Pancreas (tissue), 10 donors: ENCODE measurements around the gene IQGAP3. TPM values are rescaled to one million over a fixed set of nuclear protein-coding genes. Genes with fewer than 3 reads are reported as not detected.

Experiments used
- ATAC-seq, 4 donors: fragments of 200-7000 bp; cut with Tn5 transposase; one replicate each; pipeline versions ENCODE4 v1.8.0 to v1.9.1; 2020; ENCODE audit warnings: mild to moderate bottlenecking in 4 of 4, moderate library complexity in 4 of 4
- DNase-seq, 6 donors: peaks; one replicate each; pipeline ENCODE4 v3.0.0-alpha.2; 2020
- FAIRE-seq: peaks from 2 replicates; lab custom pipeline; 2012; peaks lifted over from hg19 to GRCh38; lab: Jason Lieb, UNC
- H3K27ac ChIP-seq, 4 donors: fragments of 200-600 bp; sonication (generic); 1 replicate in 3 of 4; 2 replicates in 1 of 4; pipeline versions ENCODE4 v1.5.0 to v1.8.0; 2020
- H3K27me3 ChIP-seq, 4 donors: fragments of 200-600 bp; one replicate each; pipeline ENCODE4 v1.8.0; 2021
- H3K36me3 ChIP-seq, 3 donors: fragments of 200-600 bp; sonication (generic) in 1 of 3; one replicate each; pipeline versions ENCODE4 v1.5.0 to v1.8.0; 2020 to 2021
- H3K4me1 ChIP-seq, 3 donors: fragments of 200-600 bp; one replicate each; pipeline ENCODE4 v1.8.0; 2021
- H3K4me3 ChIP-seq, 4 donors: fragments of 200-600 bp; sonication (generic) in 2 of 4; one replicate each; pipeline versions ENCODE4 v1.5.0 to v1.8.0; 2020 to 2021
- H3K9me3 ChIP-seq, 4 donors: fragments of 200-600 bp; one replicate each; pipeline ENCODE4 v1.8.0; 2021
- CTCF ChIP-seq, 4 donors: fragments of 200-600 bp; sonication (generic) in 3 of 4; IDR thresholded peaks; one replicate each; pipeline versions ENCODE4 v1.5.0 to v1.8.0; 2021; ENCODE audit warnings: antibody characterized with exemption in 4 of 4
- WGBS, 2 donors: extraction: QIAGEN DNeasy Blood & Tissue Kit; methylation state at CpG; one replicate each; pipeline ENCODE4 v1.1.7; 2013; 5-methylcytosine and 5-hydroxymethylcytosine counted together
- intact Hi-C, 3 donors: fragments of 100-400 bp; cut with DNase I; formaldehyde crosslinking; loops; one replicate each; pipeline versions ENCODE4 v1.11.1 to v1.14.2; 2022
- polyA plus RNA-seq, 2 donors: library from polyadenylated mRNA; stranded (reverse); fragments of 200-250 nt; gene quantifications; one replicate each; pipeline ENCODE4 v1.2.3, GENCODE V29; 2013
- total RNA-seq, 6 donors: library from RNA; stranded (reverse); fragmentation: NEBNext Ultra II Directional in 4 of 6; extraction: Animal tissue kit (Norgen Biotek cat#: 25700) in 4 of 6; gene quantifications; one replicate each; pipeline versions ENCODE4 v1.2.1 to v1.2.4, GENCODE V29; 2021 to 2023
- donor health status: healthy with polysubstance abuse.
- donor health status: DM: no; HTN: no; CAD: no; lungs with moderate emphysema.
- donor health status: DM: no; HTN: no; CAD: no.
- donor health status: control.
- donor health status: control.
- donor health status: Bipolar disorder and iron deficiency.
- donor health status: DM: yes; HTN: yes; CAD: no.
- donor health status: DM: no; HTN: no; CAD: no.
- donor health status: DM: no; HTN: no; CAD: no.
- donor health status: DM: yes; HTN: yes; CAD: no.

IQGAP3 gene
- total and polyA plus RNA-seq, 8 donors: 0.02 to 0.90 (median 0.23) TPM; not detected in 1

- ATAC-seq (no peak), FAIRE-seq (no peak), DNase-seq (no peak)
- Histone ChIP-seq H3K4me3 (no peak overlapping the region), H3K9me3 (no peaks in the 10 kb centered on the region), H3K27ac (peak overlapping the region in 2 of 4 donors; percentile 0 to 26), H3K36me3 (no peaks in the 10 kb centered on the region), H3K4me1 (peaks cover 8 to 16% (median 15%) of the 10 kb centered on the region in 3 donors), H3K27me3 (no peaks in the 10 kb centered on the region)
- no peak for TF ChIP-seq CTCF (IDR thresholded peaks at IDR 0.05)
- WGBS, 2 donors: 82 to 89% methylated on average over 2 of the region's 2 CpGs
- intact Hi-C loops: no loop called here
These were observed 63.5 kb downstream of the IQGAP3 start for GRCh38 chr1:156508955-156509234.

GRCh38 chr1:156508205-156508954 is 64.0 kb downstream of the IQGAP3 start:
- ATAC-seq (no peak), FAIRE-seq (no peak), DNase-seq (no peak)
- Histone ChIP-seq H3K9me3 (no peaks in the 10 kb centered on the region), H3K27ac (peak overlapping the region in 2 of 4 donors; percentile 0 to 26), H3K27me3 (no peaks in the 10 kb centered on the region), H3K4me3 (no peak overlapping the region), H3K36me3 (no peaks in the 10 kb centered on the region), H3K4me1 (peaks cover 11 to 21% (median 19%) of the 10 kb centered on the region in 3 donors)
- 64 to 69% methylated on average over 7 of the region's 7 CpGs for WGBS, 2 donors
- no peak for TF ChIP-seq CTCF (IDR thresholded peaks at IDR 0.05)
- intact Hi-C loops: no loop called here

- FAIRE-seq: no peak
- no peaks in the 10 kb centered on the region for H3K9me3 ChIP-seq
- no peak for ATAC-seq
- H3K27ac ChIP-seq: no peak overlapping the region
- H3K4me3 ChIP-seq: no peak overlapping the region
- intact Hi-C loops: no loop called here
- DNase-seq: no peak
- no peak for TF ChIP-seq CTCF (IDR thresholded peaks at IDR 0.05)
- H3K36me3 ChIP-seq: no peaks in the 10 kb centered on the region
- WGBS, 2 donors: 87 to 92% methylated on average over 2 of the region's 2 CpGs
- H3K4me1 ChIP-seq: peaks cover 21 to 40% (median 36%) of the 10 kb centered on the region in 3 donors
- H3K27me3 ChIP-seq: no peaks in the 10 kb centered on the region
These were observed 65.9 kb downstream of the IQGAP3 start for GRCh38 chr1:156506450-156506849.

- ATAC-seq: no peak
- Histone ChIP-seq H3K4me3 (peak overlapping the region in 2 of 4 donors; percentile 12 to 37), H3K27me3 (no peaks in the 10 kb centered on the region), H3K27ac (peak overlapping the region; percentile 86 to 100 (median 100)), H3K4me1 (peaks cover 21 to 40% (median 37%) of the 10 kb centered on the region in 3 donors), H3K36me3 (no peaks in the 10 kb centered on the region), H3K9me3 (no peaks in the 10 kb centered on the region)
- intact Hi-C loops: no loop called here
- 74 to 77% methylated on average over 21 of the region's 21 CpGs for WGBS, 2 donors
- no peak for TF ChIP-seq CTCF (IDR thresholded peaks at IDR 0.05)
- FAIRE-seq: no peak
- DNase-seq: no peak
These were observed 66.6 kb downstream of the IQGAP3 start for GRCh38 chr1:156505679-156506298.
